Neural progenitor cell (in vitro differentiated cells): ENCODE results near the gene GADD45GIP1.

Experiments used
- CTCF ChIP-seq: fragments of 200-600 bp; sonication (generic); IDR thresholded peaks from 2 replicates; pipeline ENCODE4 v1.5.1; 2017; ENCODE audit warnings: antibody characterized with exemption, mild to moderate bottlenecking
- EZH2 ChIP-seq: fragments of 200-600 bp; sonication (generic); IDR thresholded peaks from 2 replicates; pipeline ENCODE4 v1.6.1; 2017; ENCODE audit warnings: antibody characterized with exemption, mild to moderate bottlenecking, moderate library complexity
- EZH2phosphoT487 ChIP-seq: fragments of 200-600 bp; sonication (generic); IDR thresholded peaks from 2 replicates; pipeline ENCODE4 v1.6.1; 2017; ENCODE audit warnings: antibody characterized with exemption

GRCh38 chr19:12984683-12985048, 27.6 kb upstream of the GADD45GIP1 start:
- TF ChIP-seq CTCF (no peak), EZH2 (no peak), EZH2phosphoT487 (no peak)
